Ascending aorta (tissue), 2 donors: ENCODE data around the gene SH2D3A. TPM values are rescaled to one million over a fixed set of nuclear protein-coding genes. Genes with fewer than 3 reads are reported as not detected.
A peak's percentile ranks its signal among the peaks of the same experiment; 100 is the strongest.

Source experiments
- DNase-seq, 2 donors: peaks; one replicate each; pipeline ENCODE4 v3.0.0-alpha.2; 2019; ENCODE audit warnings: low spot score in 2 of 2
- H3K27ac ChIP-seq, 2 donors: fragments of 200-600 bp; sonication (generic); one replicate each; pipeline ENCODE4 v1.5.1; 2016 to 2017; ENCODE audit warnings: mild to moderate bottlenecking in 1 of 2
- H3K27me3 ChIP-seq: fragments of 200-600 bp; sonication (generic); one replicate; pipeline ENCODE4 v1.5.1; 2017
- H3K36me3 ChIP-seq, 2 donors: fragments of 200-600 bp; sonication (generic); one replicate each; pipeline ENCODE4 v1.5.1; 2016
- H3K4me1 ChIP-seq, 2 donors: fragments of 200-600 bp; sonication (generic); one replicate each; pipeline ENCODE4 v1.5.1; 2016 to 2017; ENCODE audit warnings: mild to moderate bottlenecking in 1 of 2
- H3K4me3 ChIP-seq, 2 donors: fragments of 200-600 bp; sonication (generic); one replicate each; pipeline ENCODE4 v1.5.1; 2016 to 2017; ENCODE audit warnings: mild to moderate bottlenecking in 1 of 2
- H3K9me3 ChIP-seq, 2 donors: fragments of 200-600 bp; sonication (generic); one replicate each; pipeline ENCODE4 v1.5.1; 2016
- intact Hi-C: fragments of 100-400 bp; cut with DNase I; formaldehyde crosslinking; loops from one replicate; pipeline ENCODE4 v1.15.1; 2023
- total RNA-seq: library from RNA; depleted of rRNA; stranded (reverse); fragments of >200 nt; gene quantifications from one replicate; pipeline ENCODE4 v1.1.0, GENCODE V29; 2016
- TF ChIP-seq, protein P1 (sequence below), 3 experiments: fragments of 200-600 bp in 2 of 3; fragments of 450-650 bp in 1 of 3; sonication (generic) in 2 of 3; IDR thresholded peaks; one replicate each; pipeline ENCODE4 v1.5.1; 2016 to 2019; ENCODE audit warnings: antibody characterized with exemption in 3 of 3, mild to moderate bottlenecking in 1 of 3, moderate library complexity in 1 of 3

The SH2D3A gene
- not detected for total RNA-seq

DNA sequence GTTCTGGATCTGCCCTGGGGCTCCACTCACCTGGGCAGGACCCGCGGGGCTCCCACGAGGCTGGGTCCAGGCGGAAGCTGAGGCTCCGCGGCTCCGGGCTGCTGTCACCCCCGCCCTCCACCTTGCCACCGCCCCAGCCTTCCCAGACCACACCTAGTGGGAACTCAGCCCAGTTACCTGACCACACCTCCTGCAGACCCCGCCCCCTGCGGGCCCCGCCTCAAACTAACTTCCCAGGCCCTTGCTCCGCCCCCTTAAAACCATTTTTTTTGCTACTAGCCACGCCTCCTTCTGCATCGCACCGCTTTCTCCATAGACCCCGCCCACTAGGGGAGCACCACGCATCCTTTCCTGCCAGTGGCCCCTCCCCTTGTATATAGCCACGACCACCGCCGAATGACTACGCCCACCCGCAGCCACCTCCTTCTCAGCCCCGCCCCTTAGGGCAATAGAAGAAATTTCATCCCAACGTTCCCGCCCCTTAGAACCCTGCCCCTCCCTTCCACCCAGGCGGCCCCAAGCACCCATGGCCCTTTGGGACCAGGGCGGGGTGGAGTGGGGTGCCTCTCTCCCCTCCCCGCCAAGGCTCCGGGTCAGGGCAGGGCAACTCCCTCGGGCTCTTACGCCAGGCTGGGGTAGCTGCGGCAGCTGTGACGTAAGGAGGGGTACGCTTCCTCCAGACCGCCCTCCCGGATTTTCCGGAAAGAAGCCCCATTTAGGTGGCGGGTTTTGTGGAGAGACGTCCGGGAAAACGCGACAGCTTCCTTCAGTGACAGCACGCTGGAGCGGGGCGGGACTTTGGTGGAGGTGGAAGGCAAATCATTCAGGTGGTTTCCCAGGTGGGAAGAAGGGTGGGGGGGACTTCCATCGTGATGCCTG, at the start of gene SH2D3A:
Gene SH2D3A, minus strand, starts transcription at position 79 of the 879 bp plus-strand sequence. CDS start 3,687 bp downstream, outside the sequence.
- intact Hi-C loops = no loop called here
- H3K9me3 ChIP-seq = no peaks in the 10 kb centered on the region
- TF ChIP-seq, protein P1, sequence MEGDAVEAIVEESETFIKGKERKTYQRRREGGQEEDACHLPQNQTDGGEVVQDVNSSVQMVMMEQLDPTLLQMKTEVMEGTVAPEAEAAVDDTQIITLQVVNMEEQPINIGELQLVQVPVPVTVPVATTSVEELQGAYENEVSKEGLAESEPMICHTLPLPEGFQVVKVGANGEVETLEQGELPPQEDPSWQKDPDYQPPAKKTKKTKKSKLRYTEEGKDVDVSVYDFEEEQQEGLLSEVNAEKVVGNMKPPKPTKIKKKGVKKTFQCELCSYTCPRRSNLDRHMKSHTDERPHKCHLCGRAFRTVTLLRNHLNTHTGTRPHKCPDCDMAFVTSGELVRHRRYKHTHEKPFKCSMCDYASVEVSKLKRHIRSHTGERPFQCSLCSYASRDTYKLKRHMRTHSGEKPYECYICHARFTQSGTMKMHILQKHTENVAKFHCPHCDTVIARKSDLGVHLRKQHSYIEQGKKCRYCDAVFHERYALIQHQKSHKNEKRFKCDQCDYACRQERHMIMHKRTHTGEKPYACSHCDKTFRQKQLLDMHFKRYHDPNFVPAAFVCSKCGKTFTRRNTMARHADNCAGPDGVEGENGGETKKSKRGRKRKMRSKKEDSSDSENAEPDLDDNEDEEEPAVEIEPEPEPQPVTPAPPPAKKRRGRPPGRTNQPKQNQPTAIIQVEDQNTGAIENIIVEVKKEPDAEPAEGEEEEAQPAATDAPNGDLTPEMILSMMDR (IDR thresholded peaks at IDR 0.05) = no peak
- H3K36me3 ChIP-seq = no peaks in the 10 kb centered on the region
- DNase-seq = peak; percentile 24 to 78
- H3K27ac ChIP-seq = no peak within 1 kb of the TSS
- peaks cover 0 to 5% of the 10 kb centered on the region in 2 donors for H3K4me1 ChIP-seq
- H3K27me3 ChIP-seq = no peaks in the 10 kb centered on the region
- peak within 1 kb of the TSS; percentile 27 to 43 for H3K4me3 ChIP-seq

DNA sequence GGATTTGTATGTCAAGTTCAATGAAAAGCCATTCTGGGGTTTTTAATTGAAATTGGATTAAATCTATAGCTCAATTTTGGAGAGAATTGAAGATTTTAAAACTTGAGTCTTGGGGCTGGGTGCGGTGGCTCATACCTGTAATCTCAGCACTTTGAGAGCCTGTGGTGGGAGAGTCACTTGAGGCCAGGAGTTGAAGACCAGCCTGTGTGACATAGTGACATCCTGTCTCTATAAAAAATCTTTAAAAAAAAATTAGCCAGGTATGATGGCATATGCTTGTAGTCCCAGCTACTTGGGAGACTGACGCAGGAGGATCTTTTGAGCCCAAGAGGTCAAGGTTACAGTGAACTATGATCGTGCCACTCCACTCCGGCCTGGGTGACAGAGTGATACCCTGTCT, 46.4 kb upstream of the SH2D3A start:
- H3K4me1 ChIP-seq = no peaks in the 10 kb centered on the region
- H3K27me3 ChIP-seq = no peaks in the 10 kb centered on the region
- H3K36me3 ChIP-seq = no peaks in the 10 kb centered on the region
- no peak overlapping the region for H3K4me3 ChIP-seq
- no peak for DNase-seq
- no peak overlapping the region for H3K27ac ChIP-seq
- H3K9me3 ChIP-seq = no peaks in the 10 kb centered on the region
- intact Hi-C loops = no loop called here
- TF ChIP-seq, protein P1 (IDR thresholded peaks at IDR 0.05) = no peak

DNA sequence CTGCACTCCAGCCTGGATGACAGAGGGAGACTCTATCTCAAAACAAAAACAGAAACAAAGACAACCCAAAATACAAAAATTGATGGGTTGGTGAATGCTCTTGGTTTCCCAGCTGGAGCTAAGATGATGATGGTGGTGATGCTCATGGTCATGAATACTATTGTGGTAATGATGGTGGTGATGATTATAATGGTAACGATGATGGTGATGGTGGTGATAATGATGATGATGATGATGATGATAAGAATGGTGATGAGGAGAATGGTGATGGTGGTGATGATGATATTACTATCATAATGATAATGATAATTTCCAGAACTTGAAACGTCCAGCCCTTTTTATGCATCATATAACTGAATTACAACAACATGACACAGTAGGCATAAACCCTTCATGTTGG, 45.4 kb upstream of the SH2D3A start:
- no peaks in the 10 kb centered on the region for H3K9me3 ChIP-seq
- no peaks in the 10 kb centered on the region for H3K4me1 ChIP-seq
- no peak overlapping the region for H3K4me3 ChIP-seq
- intact Hi-C loops = no loop called here
- no peak for DNase-seq
- no peaks in the 10 kb centered on the region for H3K36me3 ChIP-seq
- no peak overlapping the region for H3K27ac ChIP-seq
- H3K27me3 ChIP-seq = no peaks in the 10 kb centered on the region
- TF ChIP-seq, protein P1 (IDR thresholded peaks at IDR 0.05) = no peak

DNA sequence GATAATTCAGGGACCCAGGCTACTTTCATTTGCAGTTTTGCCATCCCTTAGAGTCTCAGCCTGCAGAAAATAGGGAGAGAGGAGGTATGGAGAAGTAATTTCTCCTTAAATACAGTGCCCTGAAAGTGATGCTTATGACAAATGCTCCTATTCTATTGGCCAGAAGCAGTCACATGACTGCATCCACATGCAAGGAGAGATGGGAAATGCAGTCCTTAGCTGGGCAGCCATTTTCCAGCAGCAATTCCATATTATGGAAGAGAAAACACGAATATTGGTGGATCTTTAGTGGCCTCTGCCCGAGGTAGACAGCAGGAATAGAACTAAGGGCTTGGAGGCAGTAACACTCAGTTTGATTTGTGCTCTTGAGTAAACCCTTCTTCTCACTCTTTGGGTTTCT, 44.7 kb upstream of the SH2D3A start:
- Histone ChIP-seq H3K4me3 (no peak overlapping the region), H3K4me1 (no peaks in the 10 kb centered on the region), H3K9me3 (no peaks in the 10 kb centered on the region), H3K27me3 (no peaks in the 10 kb centered on the region), H3K27ac (no peak overlapping the region), H3K36me3 (no peaks in the 10 kb centered on the region)
- DNase-seq = no peak
- TF ChIP-seq, protein P1 (IDR thresholded peaks at IDR 0.05) = no peak
- intact Hi-C loops = no loop called here

DNA sequence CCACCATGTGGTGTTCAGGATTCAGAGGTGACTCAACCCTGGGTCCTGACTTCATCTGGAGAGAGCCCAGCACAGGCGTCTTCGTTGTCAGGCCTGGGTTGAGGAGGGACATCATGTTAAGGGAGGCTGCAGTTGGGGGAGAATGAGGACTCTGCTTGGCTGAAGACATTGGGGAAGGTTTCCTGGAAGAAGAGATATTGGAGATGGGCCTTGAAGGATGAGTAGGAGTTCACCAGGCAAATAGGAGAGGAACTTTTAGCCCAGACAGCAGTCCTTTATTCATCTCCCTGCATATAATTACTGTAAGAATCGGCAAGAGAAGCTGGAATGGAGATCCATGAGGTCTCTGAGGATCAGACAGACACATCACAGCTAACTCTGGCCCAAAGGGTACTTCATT, 44.1 kb upstream of the SH2D3A start:
- no peaks in the 10 kb centered on the region for H3K36me3 ChIP-seq
- no peaks in the 10 kb centered on the region for H3K27me3 ChIP-seq
- H3K27ac ChIP-seq = no peak overlapping the region
- H3K4me3 ChIP-seq = no peak overlapping the region
- H3K4me1 ChIP-seq = no peaks in the 10 kb centered on the region
- H3K9me3 ChIP-seq = no peaks in the 10 kb centered on the region
- intact Hi-C loops = no loop called here
- no peak for DNase-seq
- TF ChIP-seq, protein P1 (IDR thresholded peaks at IDR 0.05) = no peak
